Heart right ventricle (tissue), 16 donors: Measurements from ENCODE around the gene CTRB2. TPM values are rescaled to one million over a fixed set of nuclear protein-coding genes. Genes with fewer than 3 reads are reported as not detected.

Source experiments
- ATAC-seq, 8 donors: fragments of 200-7000 bp; cut with Tn5 transposase; one replicate each; pipeline ENCODE4 v1.9.1; 2020; ENCODE audit warnings: mild to moderate bottlenecking in 8 of 8, moderate library complexity in 8 of 8, moderate number of reproducible peaks in 1 of 8
- DNase-seq, 2 donors: peaks; one replicate each; pipeline ENCODE4 v3.0.0-alpha.2; 2020
- H3K27ac ChIP-seq, 10 donors: fragments of 200-600 bp; sonication (generic) in 2 of 10; one replicate each; pipeline versions ENCODE4 v1.5.0 to v1.8.0; 2020 to 2022; ENCODE audit warnings: mild to moderate bottlenecking in 3 of 10
- H3K27me3 ChIP-seq, 7 donors: fragments of 200-600 bp; one replicate each; pipeline ENCODE4 v1.8.0; 2021 to 2022; ENCODE audit warnings: mild to moderate bottlenecking in 2 of 7
- H3K36me3 ChIP-seq, 9 donors: fragments of 200-600 bp; sonication (generic) in 1 of 9; one replicate each; pipeline versions ENCODE4 v1.5.0 to v1.8.0; 2020 to 2022; ENCODE audit warnings: mild to moderate bottlenecking in 2 of 9
- H3K4me1 ChIP-seq, 9 donors: fragments of 200-600 bp; sonication (generic) in 1 of 9; one replicate each; pipeline versions ENCODE4 v1.5.0 to v1.8.0; 2020 to 2022; ENCODE audit warnings: mild to moderate bottlenecking in 4 of 9
- H3K4me3 ChIP-seq, 10 donors: fragments of 200-600 bp; sonication (generic) in 2 of 10; one replicate each; pipeline versions ENCODE4 v1.5.0 to v1.8.0; 2020 to 2022; ENCODE audit warnings: mild to moderate bottlenecking in 7 of 10, moderate library complexity in 2 of 10
- H3K9me3 ChIP-seq, 11 donors: fragments of 200-600 bp in 10 of 11; sonication (generic) in 2 of 11; one replicate each; pipeline versions ENCODE4 v1.5.0 to v1.8.0; 2013 to 2022; ENCODE audit warnings: mild to moderate bottlenecking in 2 of 11, control low read depth in 1 of 11, moderate library complexity in 1 of 11
- WGBS, 2 donors: extraction: QIAGEN DNeasy Blood & Tissue Kit; methylation state at CpG; one replicate each; pipeline ENCODE4 v1.1.7; 2013; ENCODE audit warnings: inconsistent platforms in 1 of 2; 5-methylcytosine and 5-hydroxymethylcytosine counted together
- intact Hi-C, 10 donors: fragments of 100-400 bp; cut with DNase I; formaldehyde crosslinking; loops; one replicate each; pipeline versions ENCODE4 v1.11.1 to v1.14.2; 2022
- polyA plus RNA-seq, 2 donors: library from polyadenylated mRNA; stranded (reverse); fragments of 200-250 nt; gene quantifications; one replicate each; pipeline ENCODE4 v1.2.3, GENCODE V29; 2013
- total RNA-seq, 10 donors: library from RNA; stranded (reverse); fragmentation: NEBNext Ultra II Directional in 3 of 10; extraction: Animal tissue kit (Norgen Biotek cat#: 25700) in 3 of 10; gene quantifications; one replicate each; pipeline versions ENCODE4 v1.2.1 to v1.2.4, GENCODE V29; 2021 to 2023
- TF ChIP-seq, protein P1 (sequence below), 9 donors: fragments of 200-600 bp; sonication (generic) in 2 of 9; IDR thresholded peaks; one replicate each; pipeline versions ENCODE4 v1.5.0 to v1.8.0; 2021 to 2022; ENCODE audit warnings: antibody characterized with exemption in 9 of 9, mild to moderate bottlenecking in 5 of 9, moderate library complexity in 1 of 9
- donor health status: Arrhythmogenic right ventricular cardiomyopathy.
- donor health status: ischemic (EF 13 %, LVEDD 7.1; RV severe dilation, severe dysfunction).
- donor health status: healthy with polysubstance abuse.
- donor health status: DM: no; HTN: yes; CAD: no.
- donor health status: DM: no; HTN: no; CAD: no.
- donor health status: ischemic (EF 25% LVEDD 6.9; RV normal size, moderate dysfunction).
- donor health status: ischemic (EF 25% LVEDD 5.7; RV mildly dilated, moderate dysfunction).
- donor health status: healthy.
- donor health status: DM: yes; HTN: yes; CAD: no.
- donor health status: Ischemic cardiomyopathy.
- donor health status: ischemic (EF 35%, LVEDD 5.7; RV mildly dilated, moderate dysfunction).
- donor health status: nonischemic (EF 11% LVEDD 7.7; RV severe dilation, severe dysfunction).
- donor health status: DM: yes; HTN: yes; CAD: no.
- donor health status: PGD.
- donor health status: ischemic (EF 29% LVEDD 5.4; RV normal size, mild dysfunction).
- donor health status: nonischemic (EF 23%, LVEDD 6.1; RV moderate dilation, normal function).

Gene CTRB2
- total and polyA plus RNA-seq, 12 donors, result 0.42 to 3.8 (median 2.8) TPM; not detected in 4

- H3K4me3 ChIP-seq, result peak overlapping the region in 5 of 10 donors; percentile 10 to 99 (median 80)
- peaks cover 0 to 40% (median 0%) of the 10 kb centered on the region in 7 donors for H3K27me3 ChIP-seq
- peaks cover 0 to 7% (median 0%) of the 10 kb centered on the region in 9 donors for H3K36me3 ChIP-seq
- no peaks in the 10 kb centered on the region for H3K9me3 ChIP-seq
- intact Hi-C loops, result no loop called here
- TF ChIP-seq, protein P1, sequence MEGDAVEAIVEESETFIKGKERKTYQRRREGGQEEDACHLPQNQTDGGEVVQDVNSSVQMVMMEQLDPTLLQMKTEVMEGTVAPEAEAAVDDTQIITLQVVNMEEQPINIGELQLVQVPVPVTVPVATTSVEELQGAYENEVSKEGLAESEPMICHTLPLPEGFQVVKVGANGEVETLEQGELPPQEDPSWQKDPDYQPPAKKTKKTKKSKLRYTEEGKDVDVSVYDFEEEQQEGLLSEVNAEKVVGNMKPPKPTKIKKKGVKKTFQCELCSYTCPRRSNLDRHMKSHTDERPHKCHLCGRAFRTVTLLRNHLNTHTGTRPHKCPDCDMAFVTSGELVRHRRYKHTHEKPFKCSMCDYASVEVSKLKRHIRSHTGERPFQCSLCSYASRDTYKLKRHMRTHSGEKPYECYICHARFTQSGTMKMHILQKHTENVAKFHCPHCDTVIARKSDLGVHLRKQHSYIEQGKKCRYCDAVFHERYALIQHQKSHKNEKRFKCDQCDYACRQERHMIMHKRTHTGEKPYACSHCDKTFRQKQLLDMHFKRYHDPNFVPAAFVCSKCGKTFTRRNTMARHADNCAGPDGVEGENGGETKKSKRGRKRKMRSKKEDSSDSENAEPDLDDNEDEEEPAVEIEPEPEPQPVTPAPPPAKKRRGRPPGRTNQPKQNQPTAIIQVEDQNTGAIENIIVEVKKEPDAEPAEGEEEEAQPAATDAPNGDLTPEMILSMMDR (IDR thresholded peaks at IDR 0.05), result no peak
- peak overlapping the region; percentile 91 to 98 (median 96) for H3K27ac ChIP-seq
- ATAC-seq (peak in 1 of 8 donors; percentile 6), DNase-seq (peak; percentile 42 to 64)
- H3K4me1 ChIP-seq, result peaks cover 71 to 94% (median 89%) of the 10 kb centered on the region in 9 donors
- 28 to 31% methylated on average over 13 of the region's 13 CpGs for WGBS, 2 donors
These were observed 41.2 kb upstream of the CTRB2 start for GRCh38 chr16:75248142-75248535.

DNA sequence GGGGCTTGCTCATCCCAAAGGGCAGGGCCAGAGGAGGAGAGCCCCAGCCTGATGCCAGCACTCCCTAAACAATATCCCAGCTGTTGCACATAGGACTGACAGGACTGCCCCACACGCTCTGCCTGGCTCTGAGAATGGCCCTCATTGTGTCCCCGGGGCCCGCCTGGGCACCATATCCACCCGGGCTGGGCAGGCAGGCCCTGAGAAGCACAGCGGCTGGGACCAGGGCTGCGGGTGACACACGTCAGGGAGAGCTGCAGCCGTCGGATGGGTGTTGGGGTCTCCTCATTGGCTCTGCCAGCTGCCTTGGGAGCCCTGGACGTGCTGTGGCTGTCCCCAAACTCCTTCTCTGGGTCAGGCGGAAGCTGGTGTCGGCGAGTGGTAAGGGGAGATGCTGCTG, 40.3 kb upstream of the CTRB2 start:
- peak overlapping the region in 9 of 10 donors; percentile 91 to 98 (median 96) for H3K27ac ChIP-seq
- no peaks in the 10 kb centered on the region for H3K9me3 ChIP-seq
- WGBS, 2 donors, result 70 to 76% methylated on average over 13 of the region's 13 CpGs
- TF ChIP-seq, protein P1 (IDR thresholded peaks at IDR 0.05), result no peak
- peaks cover 0 to 34% (median 0%) of the 10 kb centered on the region in 7 donors for H3K27me3 ChIP-seq
- intact Hi-C loops, result no loop called here
- DNase-seq (peak in 1 of 2 donors; percentile 23), ATAC-seq (no peak)
- H3K36me3 ChIP-seq, result peaks cover 0 to 16% (median 5%) of the 10 kb centered on the region in 9 donors
- H3K4me1 ChIP-seq, result peaks cover 62 to 91% (median 83%) of the 10 kb centered on the region in 9 donors
- peak overlapping the region in 3 of 10 donors; percentile 10 to 87 (median 14) for H3K4me3 ChIP-seq

- peaks cover 0 to 34% (median 0%) of the 10 kb centered on the region in 7 donors for H3K27me3 ChIP-seq
- DNase-seq (no peak), ATAC-seq (no peak)
- H3K4me3 ChIP-seq, result peak overlapping the region in 1 of 10 donors; percentile 29
- TF ChIP-seq, protein P1 (IDR thresholded peaks at IDR 0.05), result no peak
- 77 to 78% methylated on average over 12 of the region's 12 CpGs for WGBS, 2 donors
- peak overlapping the region; percentile 73 to 98 (median 96) for H3K27ac ChIP-seq
- H3K4me1 ChIP-seq, result peaks cover 56 to 91% (median 79%) of the 10 kb centered on the region in 9 donors
- peaks cover 0 to 22% (median 6%) of the 10 kb centered on the region in 9 donors for H3K36me3 ChIP-seq
- intact Hi-C loops, result no loop called here
- H3K9me3 ChIP-seq, result no peaks in the 10 kb centered on the region
These were observed 39.7 kb upstream of the CTRB2 start for GRCh38 chr16:75246504-75247205.

DNA sequence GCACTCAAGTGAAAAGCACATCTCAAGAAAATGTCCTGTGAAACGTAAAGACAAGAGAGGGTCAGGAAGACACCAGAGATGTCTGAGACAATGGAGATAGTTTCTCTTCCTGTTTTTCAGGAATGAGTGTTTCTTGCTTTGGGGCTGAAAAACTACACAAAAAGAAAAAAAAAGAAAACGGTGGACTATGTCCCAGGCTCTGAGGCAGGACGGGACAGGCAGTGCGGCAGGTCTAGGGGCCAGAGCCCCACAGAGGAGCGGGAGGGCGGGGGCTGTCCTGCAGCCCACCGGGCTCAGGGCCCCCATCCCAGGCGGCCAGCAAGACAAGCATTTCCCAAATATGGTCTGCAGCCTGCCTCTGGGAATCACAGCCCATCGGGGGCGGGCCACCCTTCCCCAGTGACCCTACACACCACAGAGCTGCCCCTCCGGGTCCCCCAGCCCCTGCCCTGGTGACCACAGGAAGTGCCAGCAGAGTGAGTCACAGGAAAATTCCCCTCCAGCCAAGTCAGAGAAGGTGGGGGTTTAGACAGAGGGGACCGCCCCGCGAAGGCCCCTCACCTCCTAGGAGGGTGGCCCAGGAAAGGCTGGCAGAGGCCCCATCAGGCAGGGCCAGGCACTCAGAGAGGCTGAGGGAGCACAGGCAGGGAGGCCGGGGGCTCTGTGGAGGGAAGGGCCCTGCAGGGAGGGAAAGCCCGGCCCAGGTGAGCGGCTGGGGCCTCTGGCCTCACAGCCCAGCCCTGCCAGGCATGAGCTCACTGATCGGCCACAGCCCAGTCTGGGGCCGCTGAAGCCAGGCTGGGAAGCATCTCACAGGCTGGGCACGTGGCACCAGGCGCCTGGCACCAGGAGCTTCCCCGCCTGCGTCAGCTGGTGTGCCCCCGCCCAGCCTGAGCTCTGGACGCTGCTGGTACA, 38.1 kb upstream of the CTRB2 start:
- H3K27me3 ChIP-seq, result peaks cover 0 to 21% (median 0%) of the 10 kb centered on the region in 7 donors
- H3K4me1 ChIP-seq, result peaks cover 59 to 99% (median 86%) of the 10 kb centered on the region in 9 donors
- ATAC-seq (peak; percentile 66 to 86 (median 78)), DNase-seq (peak; percentile 83 to 84)
- 10 to 18% methylated on average over 25 of the region's 25 CpGs for WGBS, 2 donors
- H3K9me3 ChIP-seq, result no peaks in the 10 kb centered on the region
- TF ChIP-seq, protein P1 (IDR thresholded peaks at IDR 0.05), result no peak
- peak overlapping the region; percentile 73 to 98 (median 96) for H3K27ac ChIP-seq
- intact Hi-C loops, result no loop called here
- H3K4me3 ChIP-seq, result peak overlapping the region in 5 of 10 donors; percentile 13 to 29 (median 19)
- peaks cover 0 to 37% (median 10%) of the 10 kb centered on the region in 9 donors for H3K36me3 ChIP-seq
